ENCODE measurements around the gene ERCC1.

ERCC1 gene

GRCh38 chr19:45468803-45469131 lies 45.0 kb upstream of the ERCC1 start:
- no peak for DNase-seq (ENCODE audit: low spot score)
- no peak for TF ChIP-seq CTCF (IDR thresholded peaks at IDR 0.05; ENCODE audit: poor library complexity, severe bottlenecking)

GRCh38 chr19:45468159-45468651 lies 44.5 kb upstream of the ERCC1 start:
- DNase-seq (ENCODE audit: low spot score) (no peak), ATAC-seq (ENCODE audit: low read depth) (peak; percentile 15; the same call in 1 of the 3 replicates)
- Histone ChIP-seq H3K27ac (ENCODE audit: poor library complexity, severe bottlenecking) (peak overlapping the region; percentile 55), H3K4me3 (ENCODE audit: severe bottlenecking) (peak overlapping the region; percentile 57), H3K27me3 (ENCODE audit: insufficient read depth, poor library complexity, severe bottlenecking) (no peaks in the 10 kb centered on the region), H3K36me3 (ENCODE audit: low read depth) (no peaks in the 10 kb centered on the region), H3K9me3 (ENCODE audit: severe bottlenecking) (no peaks in the 10 kb centered on the region), H3K4me1 (ENCODE audit: insufficient read depth, poor library complexity, severe bottlenecking) (peaks cover 4% of the 10 kb centered on the region)
- peak; percentile 13 for TF ChIP-seq CTCF (IDR thresholded peaks at IDR 0.05; ENCODE audit: poor library complexity, severe bottlenecking)

More at GRCh38 chr19:45468803-45469131, 45.0 kb upstream of the ERCC1 start:
- Histone ChIP-seq H3K9me3 (ENCODE audit: severe bottlenecking) (no peaks in the 10 kb centered on the region), H3K27me3 (ENCODE audit: insufficient read depth, poor library complexity, severe bottlenecking) (no peaks in the 10 kb centered on the region), H3K27ac (ENCODE audit: poor library complexity, severe bottlenecking) (peak overlapping the region; percentile 55), H3K4me1 (ENCODE audit: insufficient read depth, poor library complexity, severe bottlenecking) (peaks cover 4% of the 10 kb centered on the region), H3K4me3 (ENCODE audit: severe bottlenecking) (peak overlapping the region; percentile 57), H3K36me3 (ENCODE audit: low read depth) (no peaks in the 10 kb centered on the region)
- ATAC-seq (ENCODE audit: low read depth) = peak; percentile 40

- ATAC-seq (ENCODE audit: low read depth) (no peak), DNase-seq (ENCODE audit: low spot score) (peak; percentile 92)
These were observed 43.9 kb upstream of the ERCC1 start, which contains the start of gene FOSB for GRCh38 chr19:45467456-45468158. Gene FOSB (plus strand): TSS chr19:45467996. CDS start chr19:45468587, 591 bp downstream.

GRCh38 chr19:45467115-45467455 lies 43.4 kb upstream of the ERCC1 start:
- no peak for ATAC-seq (ENCODE audit: low read depth)
- DNase-seq (ENCODE audit: low spot score) = no peak
- no peak for TF ChIP-seq CTCF (IDR thresholded peaks at IDR 0.05; ENCODE audit: poor library complexity, severe bottlenecking)
- Histone ChIP-seq H3K9me3 (ENCODE audit: severe bottlenecking) (no peaks in the 10 kb centered on the region), H3K4me3 (ENCODE audit: severe bottlenecking) (peak overlapping the region; percentile 57), H3K27me3 (ENCODE audit: insufficient read depth, poor library complexity, severe bottlenecking) (no peaks in the 10 kb centered on the region), H3K4me1 (ENCODE audit: insufficient read depth, poor library complexity, severe bottlenecking) (peaks cover 4% of the 10 kb centered on the region), H3K36me3 (ENCODE audit: low read depth) (no peaks in the 10 kb centered on the region), H3K27ac (ENCODE audit: poor library complexity, severe bottlenecking) (no peak overlapping the region)

More at GRCh38 chr19:45467456-45468158, 43.9 kb upstream of the ERCC1 start, which contains the start of gene FOSB:
- H3K27ac ChIP-seq (ENCODE audit: poor library complexity, severe bottlenecking) = peak within 1 kb of the TSS; percentile 55
- no peaks in the 10 kb centered on the region for H3K27me3 ChIP-seq (ENCODE audit: insufficient read depth, poor library complexity, severe bottlenecking)
- no peak for TF ChIP-seq CTCF (IDR thresholded peaks at IDR 0.05; ENCODE audit: poor library complexity, severe bottlenecking)
- peak within 1 kb of the TSS; percentile 57 for H3K4me3 ChIP-seq (ENCODE audit: severe bottlenecking)
- no peaks in the 10 kb centered on the region for H3K36me3 ChIP-seq (ENCODE audit: low read depth)
- no peaks in the 10 kb centered on the region for H3K9me3 ChIP-seq (ENCODE audit: severe bottlenecking)
- H3K4me1 ChIP-seq (ENCODE audit: insufficient read depth, poor library complexity, severe bottlenecking) = peaks cover 4% of the 10 kb centered on the region

GRCh38 chr19:45464852-45465441 lies 41.2 kb upstream of the ERCC1 start:
- Histone ChIP-seq H3K27ac (ENCODE audit: poor library complexity, severe bottlenecking) (no peak overlapping the region), H3K27me3 (ENCODE audit: insufficient read depth, poor library complexity, severe bottlenecking) (no peaks in the 10 kb centered on the region), H3K4me1 (ENCODE audit: insufficient read depth, poor library complexity, severe bottlenecking) (no peaks in the 10 kb centered on the region), H3K4me3 (ENCODE audit: severe bottlenecking) (no peak overlapping the region), H3K36me3 (ENCODE audit: low read depth) (no peaks in the 10 kb centered on the region), H3K9me3 (ENCODE audit: severe bottlenecking) (no peaks in the 10 kb centered on the region)
- no peak for TF ChIP-seq CTCF (IDR thresholded peaks at IDR 0.05; ENCODE audit: poor library complexity, severe bottlenecking)
- ATAC-seq (ENCODE audit: low read depth) (no peak), DNase-seq (ENCODE audit: low spot score) (no peak)

All from RWPE2 (cell line).